AG09309 (cell line): ENCODE data around the gene GALNT16.

ENCODE experiments used
- DNase-seq: peaks from one replicate; pipeline ENCODE4 v3.0.0-alpha.2; 2010; ENCODE audit warnings: low read depth
- H3K4me3 ChIP-seq: 2 replicates; pipeline ENCODE4 v1.5.1; 2011; ENCODE audit warnings: mild to moderate bottlenecking, low read depth, low read length, moderate library complexity; ENCODE audit not compliant: control insufficient read depth
- CTCF ChIP-seq: IDR thresholded peaks from 2 replicates; pipeline ENCODE4 v1.5.1; 2011; ENCODE audit warnings: mild to moderate bottlenecking, low read depth, low read length, inconsistent platforms; ENCODE audit not compliant: insufficient read depth, control insufficient read depth; ENCODE audit errors: missing control alignments

The GALNT16 gene

GRCh38 chr14:69401841-69402240 is 141.9 kb downstream of the GALNT16 start:
- H3K4me3 ChIP-seq: no peak overlapping the region
- no peak for TF ChIP-seq CTCF
- no peak for DNase-seq

- DNase-seq: no peak
- TF ChIP-seq CTCF: no peak
- H3K4me3 ChIP-seq: no peak overlapping the region
Observed at GRCh38 chr14:69404478-69404877, 144.5 kb downstream of the GALNT16 start.

- TF ChIP-seq CTCF: no peak
- no peak overlapping the region for H3K4me3 ChIP-seq
- no peak for DNase-seq
Observed at GRCh38 chr14:69404883-69405282, 144.9 kb downstream of the GALNT16 start.

GRCh38 chr14:69405762-69406161 is 145.8 kb downstream of the GALNT16 start:
- no peak for DNase-seq
- TF ChIP-seq CTCF: no peak
- H3K4me3 ChIP-seq: no peak overlapping the region
